HS-27A (cell line): Measurements from ENCODE around the gene SNX9.

Experiments
- DNase-seq: peaks from one replicate; pipeline ENCODE4 v3.0.0-alpha.2; 2012; ENCODE audit warnings: low read depth, missing footprints

SNX9 gene

DNA sequence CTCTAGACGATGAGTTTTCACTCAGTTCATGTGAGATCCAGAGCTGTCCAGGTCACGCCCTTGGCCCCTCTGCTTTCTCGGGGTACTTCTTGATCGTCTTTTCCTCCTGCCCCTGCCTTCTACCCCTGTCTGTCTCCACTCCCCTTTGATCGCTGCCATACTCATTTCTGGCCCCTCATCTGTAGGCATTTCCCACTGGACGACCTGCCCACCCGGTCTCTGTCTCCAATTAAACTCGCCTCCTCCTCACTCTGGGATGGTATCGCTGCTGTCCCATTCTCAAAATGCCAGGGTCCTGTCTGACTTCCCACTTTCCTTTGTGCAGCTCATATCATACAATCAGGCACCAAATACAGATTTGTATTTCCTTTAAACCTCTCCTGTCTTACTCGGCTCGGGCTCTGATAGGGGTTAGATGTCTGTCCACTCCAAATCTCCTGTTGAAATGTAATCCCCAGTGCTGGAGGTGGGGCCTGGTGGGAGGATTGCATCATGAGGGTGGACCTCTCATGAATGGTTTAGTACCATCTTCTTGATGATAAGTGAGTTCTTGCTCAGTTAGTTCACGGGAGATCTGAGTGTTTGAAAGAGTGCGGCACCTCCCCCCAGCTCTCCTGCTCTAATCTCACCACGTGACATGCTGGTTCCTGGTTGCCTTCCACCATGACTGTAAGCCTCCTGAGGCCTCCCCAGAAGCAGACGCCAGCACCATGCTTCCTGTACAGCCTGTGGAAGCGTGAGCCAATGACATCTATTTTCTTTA, 155.2 kb downstream of the SNX9 start:
- no peak for DNase-seq

DNA sequence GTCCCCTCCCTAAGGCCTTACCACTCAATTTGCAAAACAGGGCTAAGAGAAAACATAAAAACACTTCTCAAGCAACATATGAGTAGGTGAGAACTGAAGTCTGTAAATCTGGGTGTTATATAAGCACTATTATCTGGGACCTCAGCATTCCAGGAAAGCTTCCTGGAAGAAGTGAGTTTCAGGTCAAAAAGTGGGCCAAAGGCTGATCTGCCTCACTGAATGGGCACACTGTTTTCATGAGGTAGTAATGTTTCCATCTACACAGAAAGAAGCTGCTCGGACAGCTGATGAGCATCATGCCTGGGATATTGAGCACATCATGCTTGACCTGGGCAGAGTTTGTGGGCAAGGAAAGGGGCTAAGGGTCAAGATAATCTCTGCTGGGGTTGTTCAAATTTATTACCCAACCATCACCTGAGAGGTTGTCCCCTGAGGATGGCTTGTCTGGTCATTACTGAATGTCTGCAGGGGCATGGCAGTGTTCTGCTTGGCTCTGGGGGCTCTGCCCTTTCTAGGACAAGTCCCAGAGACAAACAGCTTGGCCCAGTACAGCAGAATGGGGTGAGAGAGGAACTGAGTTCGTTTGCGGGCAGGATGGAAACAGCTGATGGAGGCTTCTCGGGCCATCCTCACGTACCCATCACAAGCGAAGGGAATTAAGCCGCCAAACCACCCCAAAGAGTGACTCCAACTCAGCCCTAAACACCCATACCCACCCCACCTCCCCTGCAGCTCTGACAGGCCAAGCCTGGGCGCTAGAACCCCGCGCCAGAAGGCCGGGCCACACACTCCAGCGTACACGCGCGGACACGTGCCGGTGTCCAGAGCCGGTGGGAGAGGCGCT, 157.5 kb downstream of the SNX9 start:
- no peak for DNase-seq

DNA sequence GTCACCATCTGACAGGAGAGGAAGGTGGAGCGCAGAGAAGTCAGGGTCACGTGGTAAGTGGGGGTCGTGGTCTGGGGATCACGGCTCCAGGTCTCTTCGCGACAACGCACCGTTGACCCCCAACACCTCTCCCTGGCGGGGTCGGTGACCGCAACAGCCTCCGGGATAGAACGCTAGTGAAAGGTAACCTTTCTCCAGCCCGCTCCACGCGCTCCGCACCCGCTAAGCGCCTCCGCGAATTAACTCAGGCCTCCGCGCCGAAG, 158.0 kb downstream of the SNX9 start:
- DNase-seq = no peak

DNA sequence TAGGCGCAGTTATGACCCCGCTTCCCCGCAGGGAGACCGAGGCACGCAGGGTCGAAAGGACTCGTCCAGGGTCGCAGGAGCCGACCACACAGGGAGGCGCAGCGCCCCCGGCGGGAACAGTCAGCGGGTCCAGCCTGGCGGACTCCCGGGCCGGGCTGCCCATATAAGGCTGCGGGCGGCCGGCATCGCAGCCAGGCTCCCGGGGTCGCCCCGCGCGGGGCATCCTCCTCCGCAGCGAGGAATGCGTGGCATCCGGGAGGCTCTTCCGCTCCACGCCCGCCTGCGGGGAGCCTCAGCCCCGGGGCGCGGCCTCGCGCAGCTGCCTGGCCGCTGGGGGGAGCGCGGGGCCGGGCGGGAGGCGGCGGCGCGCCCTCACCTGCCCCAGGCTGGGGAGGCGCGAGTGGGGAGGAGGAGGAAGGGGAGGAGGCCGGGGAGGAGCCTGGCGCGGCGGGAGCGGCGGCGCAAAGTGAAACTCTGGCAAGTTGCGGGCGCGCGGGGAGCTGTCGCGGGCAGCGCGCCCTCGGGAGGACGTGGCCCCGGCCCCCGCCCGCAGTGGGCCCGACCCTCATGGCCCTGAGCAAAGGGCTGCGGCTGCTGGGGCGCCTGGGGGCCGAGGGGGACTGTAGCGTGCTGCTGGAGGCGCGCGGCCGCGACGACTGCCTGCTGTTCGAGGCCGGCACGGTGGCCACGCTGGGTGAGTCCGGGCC, 158.5 kb downstream of the SNX9 start, which contains the start of gene SYNJ2:
SYNJ2 (plus strand) TSS at position 469 of the 707 bp plus-strand sequence; CDS start at position 568, 99 bp downstream.
- DNase-seq = no peak

DNA sequence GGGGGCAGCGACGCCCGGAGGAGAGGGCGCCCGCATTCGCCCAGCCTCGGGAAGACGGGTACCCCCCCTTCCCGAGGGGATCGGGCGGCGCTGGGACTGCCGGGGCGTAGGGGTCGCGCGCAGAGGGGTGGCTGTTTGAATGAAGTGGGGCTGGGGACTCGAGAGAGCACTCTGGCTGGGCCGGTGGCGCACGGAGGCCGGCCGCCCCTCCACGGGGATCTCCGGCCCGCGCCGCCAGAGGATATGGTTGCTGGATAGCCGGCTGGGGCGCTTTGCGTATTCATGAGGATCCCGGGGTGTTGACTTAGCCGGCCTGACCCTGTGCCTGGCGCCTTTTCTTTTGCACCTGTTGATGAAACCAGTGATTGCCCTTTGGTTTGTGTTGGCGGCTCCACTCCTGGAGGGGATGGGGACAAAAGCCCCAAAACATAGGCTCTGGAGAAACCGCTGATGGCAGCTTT, 159.1 kb downstream of the SNX9 start:
- no peak for DNase-seq

DNA sequence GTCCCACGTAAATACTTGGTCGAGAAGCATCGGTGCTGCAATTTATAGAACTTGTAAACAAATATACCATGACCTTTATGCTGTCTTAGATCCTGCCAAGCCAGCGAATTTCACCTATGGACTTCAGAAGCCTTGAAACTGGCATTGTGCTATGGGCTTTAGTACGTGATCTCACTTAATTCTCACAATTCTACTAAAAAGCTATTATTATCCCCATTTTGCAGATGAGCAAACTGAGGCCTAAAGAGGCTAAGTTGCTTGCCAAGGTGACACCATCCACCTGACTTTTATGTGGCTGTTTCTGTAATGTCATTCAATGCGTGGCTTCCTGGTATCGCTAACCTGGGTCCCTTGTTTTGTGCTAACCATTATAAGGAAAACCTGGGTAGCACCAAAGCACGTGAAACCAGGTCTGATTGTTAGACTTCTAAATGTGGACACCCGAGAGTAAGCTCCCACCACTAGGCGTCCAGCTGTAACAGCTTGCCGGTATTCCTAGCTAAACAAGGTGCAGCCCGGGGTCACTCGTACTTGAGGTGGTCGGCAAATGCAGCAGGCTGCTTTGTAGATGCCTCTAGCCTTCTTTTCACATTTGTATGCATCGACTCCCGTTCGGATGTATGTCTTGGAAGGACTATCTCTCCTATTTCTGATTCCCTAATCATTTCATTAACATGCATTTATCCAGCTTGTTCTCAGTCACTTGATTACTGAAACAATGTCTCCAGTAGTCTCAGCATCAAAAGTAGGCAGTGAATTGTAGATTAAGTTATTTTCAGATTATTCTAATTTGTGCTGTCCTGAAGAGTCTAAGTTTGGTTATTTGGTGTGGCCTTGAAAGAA, 159.7 kb downstream of the SNX9 start:
- DNase-seq = no peak

DNA sequence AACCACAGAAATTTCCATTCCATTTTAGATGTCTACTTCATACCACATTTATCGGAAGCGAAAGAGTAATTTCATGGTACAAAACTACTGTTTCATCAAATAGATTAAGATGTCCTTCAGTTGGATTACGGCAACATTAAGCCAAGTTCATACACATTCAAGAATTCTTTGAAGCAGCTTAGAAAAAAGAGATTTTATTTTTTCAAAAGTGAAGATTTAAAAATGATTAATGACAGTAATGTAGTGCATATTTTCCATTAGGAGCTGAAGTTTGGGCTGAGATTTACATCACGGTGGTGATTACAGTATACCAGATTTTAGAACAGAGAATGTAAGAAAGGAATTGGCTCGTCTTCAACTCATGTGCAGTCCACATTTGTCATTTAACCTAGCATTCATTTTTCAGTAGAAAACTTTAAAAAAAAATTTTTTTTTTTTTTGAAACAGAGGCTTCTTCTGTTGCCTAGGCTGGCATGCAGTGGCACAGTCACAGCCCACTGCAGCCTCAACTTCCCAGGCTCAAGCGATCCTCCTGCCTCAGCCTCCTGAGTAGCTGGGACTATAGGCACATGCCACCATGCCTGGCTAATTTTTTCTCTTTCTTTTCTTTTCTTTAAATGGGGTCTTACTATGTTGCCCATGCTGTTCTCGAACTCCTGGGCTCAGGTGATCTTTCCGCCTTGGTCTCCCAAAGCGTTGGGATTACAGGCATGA, 160.5 kb downstream of the SNX9 start:
- DNase-seq = no peak

DNA sequence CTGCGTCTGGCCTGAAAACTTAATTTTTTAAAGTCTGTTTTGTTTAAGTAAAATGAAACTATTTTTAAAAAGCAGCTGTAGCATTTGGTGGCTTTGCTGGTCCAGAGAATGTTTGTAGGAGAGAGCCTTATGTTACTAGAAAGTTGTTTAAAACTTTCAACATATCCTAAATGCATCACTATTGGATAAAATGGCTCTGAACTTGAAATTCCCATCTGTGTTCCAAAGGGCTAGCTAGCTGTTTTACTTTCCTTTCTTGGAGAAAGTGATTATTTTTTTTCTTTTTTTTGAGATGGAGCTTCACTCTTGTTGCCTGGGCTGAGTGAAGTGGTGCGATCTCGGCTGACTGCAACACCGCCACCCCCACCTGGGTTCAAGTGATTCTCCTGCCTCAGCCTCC, 161.1 kb downstream of the SNX9 start:
- DNase-seq = no peak

DNA sequence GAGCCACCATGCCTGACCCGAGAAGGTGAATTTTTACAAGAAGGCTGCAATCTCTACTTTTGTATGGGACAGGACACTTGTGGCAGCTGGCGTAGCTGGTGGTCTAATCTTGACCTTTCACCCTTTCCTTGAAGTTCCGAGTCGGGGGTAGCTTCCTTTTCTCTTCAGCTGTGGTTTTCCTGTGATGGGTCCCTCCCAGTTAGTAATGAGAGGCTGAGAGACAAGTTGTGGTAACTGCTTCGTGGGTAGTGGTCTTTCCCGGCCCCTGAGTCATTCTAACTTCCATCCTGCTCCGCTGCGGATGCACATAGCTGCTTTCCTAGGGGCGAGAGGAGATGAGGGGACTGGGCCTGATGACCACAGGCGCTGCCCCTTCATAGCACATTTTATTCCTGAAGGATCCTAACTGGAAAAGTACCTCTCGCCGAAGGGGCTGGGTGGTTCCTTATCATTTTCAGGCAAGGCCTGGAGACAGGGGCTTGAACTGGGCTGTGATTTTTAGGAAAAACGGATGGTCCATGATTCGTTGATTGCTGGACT, 161.7 kb downstream of the SNX9 start:
- DNase-seq = no peak

DNA sequence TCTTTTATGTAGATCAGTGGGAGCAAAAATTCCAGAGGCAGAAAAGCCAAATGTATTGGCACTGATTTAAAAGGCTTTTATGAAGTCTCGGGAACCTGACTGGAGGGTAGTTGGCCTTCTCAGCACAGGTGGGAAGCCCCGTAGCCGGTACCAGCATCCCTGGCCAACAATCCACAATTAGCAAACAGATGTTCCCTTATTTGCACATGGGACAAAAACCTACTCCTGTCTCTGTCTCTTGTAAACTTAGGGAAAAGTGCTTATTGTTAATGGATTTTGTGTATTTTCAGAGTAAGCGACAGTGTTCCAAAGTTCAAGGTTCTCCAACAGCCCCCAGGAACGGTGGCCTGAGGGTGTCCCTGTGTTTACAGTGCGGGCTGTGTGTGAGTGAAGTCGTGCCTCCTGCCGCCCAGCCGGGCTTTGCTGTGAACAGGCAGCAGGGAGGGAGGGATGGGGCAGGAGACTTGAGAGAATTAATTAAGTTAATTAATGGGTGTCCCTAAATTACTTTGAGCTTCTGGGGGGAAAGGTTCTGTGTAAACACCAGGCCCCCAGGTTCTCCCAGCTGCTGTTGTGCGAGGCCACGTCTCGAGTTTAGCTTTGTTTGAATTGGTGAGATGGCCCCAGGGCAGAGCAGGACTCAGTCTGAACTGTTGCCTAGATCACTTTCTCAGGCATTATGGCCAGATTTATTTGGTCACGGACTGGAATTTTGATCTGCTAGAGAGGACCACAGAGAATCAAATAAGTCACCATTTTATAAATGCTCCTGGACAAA, 162.5 kb downstream of the SNX9 start:
- no peak for DNase-seq

DNA sequence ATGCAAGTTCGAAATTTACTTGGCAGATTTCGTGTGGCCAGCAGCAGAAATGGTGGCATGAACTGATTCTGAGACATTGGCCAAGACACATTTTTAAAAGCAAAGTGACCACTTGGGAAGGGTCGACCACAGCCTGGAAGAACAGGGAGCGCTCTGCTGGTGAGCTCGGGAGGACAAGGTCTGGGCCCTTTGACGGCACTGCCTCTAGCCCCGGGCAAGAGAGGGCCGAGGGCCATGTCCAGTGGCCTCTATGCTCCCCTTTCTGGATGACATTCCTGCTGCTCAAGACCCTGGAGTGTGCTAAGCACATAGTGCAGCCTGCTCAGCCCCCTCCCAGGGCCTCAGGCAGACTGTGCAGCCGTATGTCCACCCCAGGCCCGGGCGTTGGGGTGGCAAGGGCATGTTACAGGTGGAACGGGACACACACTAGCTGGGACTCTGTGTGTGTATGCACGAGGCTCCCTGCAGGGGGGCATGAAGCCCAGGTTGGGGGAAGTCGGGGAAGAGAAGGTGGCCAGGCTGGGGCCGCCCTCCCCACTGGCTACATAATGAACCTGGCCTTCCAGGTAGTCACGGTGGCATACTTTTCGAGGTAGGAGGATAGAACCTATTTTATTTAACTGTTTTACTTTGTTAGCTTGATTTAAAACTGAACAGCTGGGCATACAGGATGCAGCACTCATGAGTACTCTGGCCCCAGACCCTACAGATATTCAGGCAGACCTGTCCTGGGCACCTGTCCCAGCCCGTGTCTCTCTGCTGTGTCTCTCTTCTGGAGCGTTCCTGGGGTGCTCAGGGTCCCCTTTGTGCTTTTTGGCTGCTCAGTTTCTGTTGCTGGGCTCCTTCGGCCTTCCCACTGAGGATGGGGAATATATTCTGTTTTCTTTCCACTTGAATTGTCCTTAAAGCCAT, 165.0 kb downstream of the SNX9 start:
- DNase-seq = no peak

DNA sequence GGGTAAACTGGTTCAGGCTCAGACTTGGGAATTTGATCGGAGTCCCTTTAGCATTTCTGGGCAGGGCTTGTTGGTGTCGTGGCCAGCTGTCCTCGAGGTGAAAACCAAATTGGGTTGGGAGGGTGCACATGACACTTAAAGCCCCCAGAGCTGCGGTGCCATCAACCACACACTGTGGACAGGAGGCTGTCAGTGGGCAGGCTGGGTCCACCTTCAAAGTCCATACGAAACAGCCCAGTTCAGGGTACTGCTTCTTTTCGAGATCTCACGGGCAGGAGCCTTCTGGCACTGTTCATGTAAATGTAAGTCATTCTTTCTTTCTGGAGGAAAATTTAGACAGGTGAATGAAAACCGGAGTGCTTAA, 165.6 kb downstream of the SNX9 start:
- DNase-seq = no peak

DNA sequence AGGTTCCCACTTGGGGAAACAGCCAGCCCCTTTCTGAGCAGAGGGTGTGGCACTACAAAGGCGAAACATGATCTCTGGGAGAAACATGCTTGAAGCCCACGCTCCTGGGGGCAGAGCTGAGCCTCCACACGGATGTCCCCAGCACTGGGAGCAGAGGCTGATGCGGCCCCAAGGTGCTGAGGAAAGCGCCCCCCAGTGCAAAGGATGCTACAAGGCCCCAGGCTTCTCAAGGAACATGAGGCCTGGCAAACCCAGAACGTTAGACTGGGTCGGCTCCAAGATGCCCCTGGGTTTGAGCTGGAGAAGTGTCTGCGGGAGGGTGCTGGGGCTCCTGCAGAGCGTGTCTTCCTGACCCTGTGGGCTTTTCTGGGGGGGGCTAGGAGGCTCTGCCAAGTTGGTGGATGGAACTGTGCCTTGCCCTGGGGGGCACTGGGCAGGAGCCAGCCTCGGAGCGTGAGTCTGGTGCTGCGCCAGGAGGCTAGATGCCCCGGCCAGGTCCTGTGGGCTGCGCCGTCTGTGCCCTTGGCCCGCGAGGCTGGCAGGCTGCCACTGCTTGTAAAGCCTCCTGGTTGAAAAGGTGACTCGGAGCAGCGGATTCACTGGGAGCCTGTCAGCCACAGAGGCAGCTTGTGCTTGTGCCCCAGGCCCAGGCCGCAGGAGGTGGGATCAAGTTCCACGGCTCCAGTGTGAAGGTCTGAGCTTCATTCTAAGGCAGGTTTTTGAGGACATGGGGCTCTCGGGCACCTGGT, 166.7 kb downstream of the SNX9 start:
- DNase-seq = no peak

DNA sequence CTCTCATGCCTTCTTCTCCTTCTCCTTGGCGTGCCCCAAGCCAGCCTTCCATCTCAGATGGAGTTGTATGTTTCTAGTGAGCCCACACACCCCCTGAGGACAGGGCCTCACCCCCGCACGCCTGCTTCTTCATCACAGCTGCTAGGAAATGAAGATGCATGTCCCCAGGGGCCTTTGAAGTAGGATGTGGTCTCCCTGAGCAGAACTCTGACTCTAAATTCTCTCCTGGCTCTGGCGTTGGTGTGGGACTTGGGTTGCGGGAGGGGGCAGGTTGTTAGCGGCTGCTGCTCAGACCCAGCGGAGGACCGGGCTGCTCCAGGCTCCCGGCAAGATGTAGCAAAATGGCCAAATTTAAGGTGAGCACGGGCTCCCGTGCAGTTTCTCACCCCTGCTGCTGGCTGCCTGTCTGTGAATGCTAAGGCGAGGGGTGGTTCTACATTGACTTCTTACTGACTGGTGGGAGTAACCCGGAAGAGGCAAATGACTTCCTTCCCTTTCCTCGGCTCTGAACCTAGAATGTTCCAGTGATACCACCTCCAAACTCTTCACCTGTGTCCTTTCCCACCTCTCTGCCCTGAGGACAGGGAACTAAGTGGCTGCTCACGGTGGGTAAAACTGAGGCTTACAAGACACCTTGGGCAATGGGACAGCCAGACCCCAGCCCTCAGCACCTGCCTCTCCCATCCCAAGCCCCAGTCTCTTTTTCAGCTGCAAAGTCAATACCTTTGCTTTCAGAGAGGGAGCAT, 167.4 kb downstream of the SNX9 start:
- DNase-seq = no peak

DNA sequence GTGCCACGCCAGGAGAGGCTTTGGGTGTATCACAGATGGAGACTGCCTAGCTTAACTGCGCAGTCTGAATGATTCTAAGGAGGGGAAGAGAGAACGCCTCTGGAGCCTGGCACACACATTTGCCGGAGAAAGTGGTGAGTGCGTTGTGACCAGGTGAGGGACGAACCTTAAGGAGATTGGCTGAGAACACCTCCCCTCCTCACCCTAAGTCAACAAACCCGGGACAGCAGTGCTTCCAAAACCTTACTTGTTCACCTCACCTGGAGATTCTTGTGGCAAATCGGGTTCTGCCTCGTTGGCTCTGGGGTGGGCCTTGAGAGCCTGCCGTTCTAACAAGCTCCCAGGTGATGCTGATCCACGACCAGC, 168.0 kb downstream of the SNX9 start:
- DNase-seq = no peak

DNA sequence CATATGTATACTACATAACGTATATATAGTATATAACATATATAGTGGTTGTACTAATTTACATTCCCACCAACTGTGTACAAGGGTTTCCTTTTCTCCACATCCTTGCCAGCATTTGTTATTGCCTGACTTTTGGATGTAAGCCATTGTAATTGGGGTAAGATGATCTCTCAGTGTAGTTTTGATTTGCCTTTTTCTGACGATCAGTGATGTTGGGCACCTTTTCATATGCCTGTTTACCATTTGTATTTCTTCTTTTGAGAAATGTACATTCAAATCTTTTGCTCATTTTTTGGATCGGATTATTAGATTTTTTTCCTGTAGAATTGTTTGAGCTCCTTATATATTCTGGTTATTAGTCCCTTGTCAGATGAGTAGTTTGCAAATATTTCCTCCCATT, 170.0 kb downstream of the SNX9 start:
- DNase-seq = no peak

DNA sequence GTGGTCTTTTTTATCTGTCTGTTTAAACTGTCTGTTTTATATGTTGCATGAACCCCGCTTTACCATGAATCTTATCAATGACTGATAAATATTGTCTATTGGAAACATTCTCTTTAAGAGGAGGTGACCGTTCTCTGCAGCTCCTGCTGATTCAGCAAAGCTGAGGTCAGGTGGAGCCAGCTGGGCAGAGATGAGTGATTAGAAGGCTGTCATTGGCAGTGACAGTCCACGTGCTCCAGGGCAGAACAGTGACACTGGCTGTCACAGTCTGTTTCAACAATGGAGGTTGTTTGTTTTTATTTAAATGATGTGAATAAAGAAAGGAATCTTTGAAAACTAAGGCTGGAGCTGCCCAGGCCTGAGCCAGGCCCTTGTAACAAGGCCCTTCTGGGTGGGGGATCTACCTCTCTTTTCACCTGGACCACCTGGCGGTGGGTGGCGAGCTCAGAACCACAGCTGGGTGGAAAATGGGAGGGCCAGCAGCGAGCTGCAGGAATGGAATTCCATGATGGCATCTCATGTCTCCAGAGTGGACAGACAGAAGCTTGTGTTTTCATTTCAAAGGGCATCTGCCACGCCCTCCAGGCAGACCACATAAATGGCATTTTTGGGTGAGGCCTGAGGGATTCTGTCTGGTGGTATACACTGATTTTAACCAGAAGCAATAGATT, 171.2 kb downstream of the SNX9 start:
- DNase-seq = no peak
